CD4-positive, CD25-positive, alpha-beta regulatory T cell (primary cell): Measurements from ENCODE around the gene SLC7A14. TPM values are rescaled to one million over a fixed set of nuclear protein-coding genes. Genes with fewer than 3 reads are reported as not detected.
"Not testable (repeated sequence)": the region's sequence is repeated elsewhere in the genome, so short reads cannot be mapped to it uniquely, and the experiment has no call there.

Experiments used
- ATAC-seq, 2 donors: fragments of 150-1000 bp; cut with Tn5 transposase; one replicate each; pipeline ENCODE4 v1.10.0; 2021; ENCODE audit warnings: low read depth in 2 of 2, moderate number of reproducible peaks in 2 of 2, moderate library complexity in 1 of 2
- DNase-seq, 3 donors: peaks; one replicate each; pipeline versions ENCODE4 v3.0.0 to v3.0.0-alpha.2; 2012 to 2022; ENCODE audit warnings: mixed read lengths in 1 of 3
- H3K27ac ChIP-seq: one replicate; pipeline ENCODE4 v1.7.0; 2013; ENCODE audit warnings: mild to moderate bottlenecking, low read length; ENCODE audit not compliant: insufficient read depth, poor library complexity, severe bottlenecking
- H3K27me3 ChIP-seq: one replicate; pipeline ENCODE4 v1.7.0; 2013; ENCODE audit warnings: low read length; ENCODE audit not compliant: control insufficient read depth, insufficient read depth
- H3K36me3 ChIP-seq: one replicate; pipeline ENCODE4 v1.7.0; 2013; ENCODE audit warnings: mild to moderate bottlenecking, low read length, moderate library complexity; ENCODE audit not compliant: control insufficient read depth, insufficient read depth
- H3K4me1 ChIP-seq: 2 replicates; pipeline ENCODE4 v1.7.0; 2013; ENCODE audit warnings: mild to moderate bottlenecking, low read length; ENCODE audit not compliant: insufficient read depth, control insufficient read depth, poor library complexity, severe bottlenecking
- H3K4me3 ChIP-seq: one replicate; pipeline ENCODE4 v1.7.0; 2013; ENCODE audit warnings: low read depth, mild to moderate bottlenecking, low read length, moderate library complexity
- H3K9me3 ChIP-seq, 2 experiments: 1 replicate in 1 of 2; 2 replicates in 1 of 2; pipeline ENCODE4 v1.7.0; 2013; ENCODE audit warnings: low read length in 2 of 2, mild to moderate bottlenecking in 1 of 2, moderate library complexity in 1 of 2; ENCODE audit not compliant: control insufficient read depth in 2 of 2
- H3K27ac Mint-ChIP-seq, 3 donors: one replicate each; pipeline ENCODE4 v1.8.0; 2020 to 2022; ENCODE audit warnings: mild to moderate bottlenecking in 3 of 3, mixed read lengths in 3 of 3, moderate library complexity in 2 of 3
- H3K27me3 Mint-ChIP-seq: one replicate; pipeline ENCODE4 v1.8.0; 2022; ENCODE audit warnings: mild to moderate bottlenecking, mixed read lengths
- H3K36me3 Mint-ChIP-seq: one replicate; pipeline ENCODE4 v1.8.0; 2020; ENCODE audit warnings: mixed read lengths
- H3K4me1 Mint-ChIP-seq, 4 donors: one replicate each; pipeline ENCODE4 v1.8.0; 2020 to 2022; ENCODE audit warnings: mixed read lengths in 4 of 4, mild to moderate bottlenecking in 1 of 4
- H3K4me3 Mint-ChIP-seq, 4 donors: one replicate each; pipeline ENCODE4 v1.8.0; 2020 to 2022; ENCODE audit warnings: mild to moderate bottlenecking in 4 of 4, mixed read lengths in 4 of 4, moderate library complexity in 3 of 4
- H3K9me3 Mint-ChIP-seq, 7 donors: one replicate each; pipeline ENCODE4 v1.8.0; 2020 to 2022; ENCODE audit warnings: mixed read lengths in 7 of 7, mild to moderate bottlenecking in 3 of 7, moderate library complexity in 2 of 7
- polyA plus RNA-seq, 4 donors: library from polyadenylated mRNA; unstranded; fragments of 300-500 nt; fragmentation: Illumina TruSeq; gene quantifications; one replicate each; pipeline ENCODE4 v1.2.3, GENCODE V29; 2021
- total RNA-seq: library from RNA; stranded (reverse); gene quantifications from one replicate; pipeline ENCODE4 v1.2.3, GENCODE V29; 2022

SLC7A14 gene
- total and polyA plus RNA-seq, 5 donors from 2014 or later = not detected

DNA sequence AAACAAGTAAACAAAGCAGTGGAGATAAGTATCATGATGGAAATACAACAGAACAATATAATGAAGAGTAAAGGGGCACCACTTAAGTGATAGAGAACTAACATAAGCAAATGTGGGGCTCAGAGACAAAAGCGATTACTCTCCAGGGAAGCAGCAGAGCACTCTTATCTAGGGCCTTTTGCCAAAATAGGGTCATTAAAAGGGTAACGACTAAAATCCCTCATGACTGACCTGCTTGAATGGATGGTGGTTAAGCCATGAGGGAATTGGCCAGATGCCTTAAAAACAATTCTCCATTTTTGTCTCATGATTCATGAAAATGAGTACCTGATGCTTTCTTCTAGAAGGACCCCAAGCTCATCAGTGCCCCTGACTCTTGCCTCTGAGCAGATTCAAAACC is 3.2 kb upstream of the SLC7A14 start:
- peaks cover 34% of the 10 kb centered on the region for H3K27me3 Mint-ChIP-seq
- no peaks in the 10 kb centered on the region for H3K36me3 Mint-ChIP-seq
- Histone ChIP-seq H3K27me3 (peaks cover 12% of the 10 kb centered on the region), H3K4me3 (no peak overlapping the region), H3K27ac (no peak overlapping the region), H3K36me3 (no peaks in the 10 kb centered on the region), H3K4me1 (no peaks in the 10 kb centered on the region), H3K9me3 (no peaks in the 10 kb centered on the region)
- no peak overlapping the region for H3K27ac Mint-ChIP-seq
- no peak overlapping the region for H3K4me3 Mint-ChIP-seq
- peaks cover 0 to 6% (median 0%) of the 10 kb centered on the region in 7 donors for H3K9me3 Mint-ChIP-seq
- DNase-seq = no peak
- H3K4me1 Mint-ChIP-seq = peaks cover 0 to 2% (median 0%) of the 10 kb centered on the region in 4 donors
- no peak for ATAC-seq

DNA sequence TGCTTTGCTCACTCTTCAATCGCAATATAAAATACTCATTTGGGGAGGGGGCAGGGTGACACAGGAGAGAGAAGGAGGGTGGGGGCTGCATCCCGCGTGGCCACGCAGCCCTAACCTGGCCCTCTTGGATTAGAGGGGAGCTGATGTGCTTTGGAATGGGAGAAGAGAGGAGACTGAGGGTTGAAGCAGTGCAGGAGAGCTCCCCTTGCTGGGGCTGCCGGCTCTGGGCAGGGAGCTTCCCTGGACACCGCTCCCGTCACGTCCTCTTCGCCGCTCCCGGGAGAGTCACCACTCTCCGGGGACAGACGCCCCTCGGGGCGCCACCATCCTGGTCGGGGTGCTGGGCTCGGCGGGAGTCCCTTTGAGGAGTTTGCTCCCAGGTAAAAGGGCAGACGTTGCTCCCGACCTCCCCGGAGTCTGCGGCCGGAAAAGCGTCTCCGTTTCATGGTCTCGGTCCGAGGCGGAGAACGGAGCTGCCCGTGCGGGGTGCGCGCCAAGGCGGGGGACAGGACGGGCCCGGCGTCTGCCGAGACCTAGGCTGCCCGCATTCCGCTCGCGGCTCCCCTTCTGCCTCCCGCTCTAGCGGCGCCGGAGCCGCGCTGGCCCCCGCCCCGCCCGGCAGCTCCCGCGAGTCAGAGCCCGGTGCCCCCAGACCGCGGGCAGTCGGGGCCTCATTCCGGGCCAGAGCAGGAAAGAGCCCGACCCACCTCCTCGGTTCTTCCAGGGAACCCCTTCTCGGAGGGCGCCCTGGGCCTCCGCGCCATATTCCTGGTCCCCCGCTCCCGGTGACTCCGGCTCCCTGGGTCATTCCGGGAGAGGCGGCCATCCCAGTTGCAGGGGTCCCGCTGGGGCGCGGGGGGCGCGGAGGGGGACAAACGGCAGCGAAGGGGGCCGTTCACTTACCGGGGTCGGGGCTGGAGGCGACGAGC is 603 bp downstream of the SLC7A14 start:
- Histone ChIP-seq H3K4me3 (no peak overlapping the region), H3K9me3 (no peaks in the 10 kb centered on the region), H3K36me3 (no peaks in the 10 kb centered on the region), H3K4me1 (no peaks in the 10 kb centered on the region), H3K27ac (no peak overlapping the region), H3K27me3 (peaks cover 23% of the 10 kb centered on the region)
- DNase-seq (no peak), ATAC-seq (no peak)
- Mint-ChIP-seq H3K9me3 (peaks cover 0 to 13% (median 5%) of the 10 kb centered on the region in 7 donors), H3K27ac (no peak overlapping the region), H3K4me1 (peaks cover 0 to 2% (median 0%) of the 10 kb centered on the region in 4 donors), H3K4me3 (no peak overlapping the region), H3K36me3 (no peaks in the 10 kb centered on the region), H3K27me3 (peaks cover 52% of the 10 kb centered on the region)

DNA sequence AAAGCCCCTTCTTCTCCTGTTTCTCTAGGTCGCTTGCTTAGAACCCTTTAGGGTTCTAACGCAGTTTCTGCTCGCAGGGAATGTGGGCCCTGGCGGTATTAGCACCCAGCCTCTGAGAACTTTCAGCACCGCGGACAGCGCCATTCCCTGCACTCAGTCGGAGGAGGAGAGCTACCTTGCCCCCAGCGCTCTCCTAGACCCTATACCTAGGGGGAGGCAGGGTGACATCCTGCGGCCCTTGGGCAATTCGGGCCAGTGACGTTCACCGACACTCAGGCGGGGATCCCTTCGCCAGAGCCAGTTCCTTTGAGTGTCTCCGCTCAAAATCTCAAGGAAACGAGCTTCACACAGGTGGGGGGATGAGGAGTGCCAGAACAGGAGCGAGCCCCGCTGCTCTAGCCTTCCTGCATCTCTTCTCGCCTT is 1.3 kb downstream of the SLC7A14 start:
- H3K36me3 ChIP-seq = no peaks in the 10 kb centered on the region
- H3K27ac Mint-ChIP-seq = no peak overlapping the region
- no peaks in the 10 kb centered on the region for H3K36me3 Mint-ChIP-seq
- ATAC-seq (no peak), DNase-seq (peak in 2 of 3 donors; percentile 20 to 36)
- no peak overlapping the region for H3K27ac ChIP-seq
- H3K27me3 ChIP-seq = peaks cover 22% of the 10 kb centered on the region
- no peaks in the 10 kb centered on the region for H3K9me3 ChIP-seq
- no peak overlapping the region for H3K4me3 ChIP-seq
- no peaks in the 10 kb centered on the region for H3K4me1 ChIP-seq
- H3K9me3 Mint-ChIP-seq = peaks cover 0 to 13% (median 5%) of the 10 kb centered on the region in 7 donors
- no peak overlapping the region for H3K4me3 Mint-ChIP-seq
- H3K27me3 Mint-ChIP-seq = peaks cover 52% of the 10 kb centered on the region
- peaks cover 0 to 2% (median 0%) of the 10 kb centered on the region in 4 donors for H3K4me1 Mint-ChIP-seq

DNA sequence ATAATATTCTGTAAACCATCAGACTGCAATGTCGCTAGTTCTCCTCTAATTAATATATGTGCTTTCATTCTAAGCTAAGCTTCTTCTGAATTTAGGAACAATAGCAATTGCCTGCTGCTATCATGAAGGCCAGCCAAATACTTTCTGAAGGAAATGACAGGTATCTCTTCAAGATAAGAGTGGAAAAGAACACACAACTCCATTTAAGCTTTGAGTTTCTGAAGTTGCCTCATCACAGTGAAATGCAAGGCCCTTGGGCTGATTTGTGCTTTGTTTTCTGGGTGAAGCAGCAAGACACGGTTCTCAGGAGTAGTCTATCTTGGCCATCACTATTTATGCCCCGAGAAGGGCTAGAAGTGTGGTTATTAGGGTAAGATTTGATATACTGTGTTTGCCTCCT is 6.2 kb downstream of the SLC7A14 start:
- ATAC-seq = no peak
- Mint-ChIP-seq H3K36me3 (no peaks in the 10 kb centered on the region), H3K27ac (no peak overlapping the region), H3K4me1 (no peaks in the 10 kb centered on the region), H3K4me3 (no peak overlapping the region), H3K27me3 (peaks cover 30% of the 10 kb centered on the region), H3K9me3 (peaks cover 0 to 9% (median 4%) of the 10 kb centered on the region in 7 donors)
- H3K4me1 ChIP-seq = no peaks in the 10 kb centered on the region
- H3K36me3 ChIP-seq = no peaks in the 10 kb centered on the region
- H3K27me3 ChIP-seq = peaks cover 18% of the 10 kb centered on the region
- no peak overlapping the region for H3K27ac ChIP-seq
- no peak overlapping the region for H3K4me3 ChIP-seq
- no peaks in the 10 kb centered on the region for H3K9me3 ChIP-seq
- DNase-seq = no peak

DNA sequence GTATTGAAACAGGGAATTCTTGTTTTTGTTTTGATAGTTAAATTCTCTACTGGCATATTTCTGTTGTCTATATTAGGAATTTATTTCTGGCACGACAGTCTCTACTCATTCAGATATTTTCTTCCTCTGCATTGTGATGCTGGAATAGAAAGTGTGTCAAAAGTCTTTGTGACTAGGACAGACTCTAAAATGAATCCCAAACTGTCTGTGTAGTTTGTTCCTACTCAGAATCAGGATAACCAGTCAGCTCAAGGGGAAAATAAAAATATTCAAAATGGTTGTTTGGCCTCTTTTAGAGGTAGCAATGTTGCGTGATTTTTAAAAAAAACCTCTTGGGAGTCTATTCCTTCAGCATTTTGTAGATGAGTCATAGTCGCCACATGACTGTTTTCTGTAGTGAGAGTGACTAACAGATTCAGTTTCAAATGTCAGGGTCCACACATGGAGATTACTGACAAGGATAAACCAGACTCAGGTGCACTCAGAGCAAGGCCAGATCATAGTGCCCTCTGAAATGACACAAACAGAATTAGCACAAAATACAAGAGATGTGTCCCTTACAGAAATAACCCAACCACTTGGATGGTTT is 13.1 kb downstream of the SLC7A14 start:
- Histone ChIP-seq H3K27me3 (no peaks in the 10 kb centered on the region), H3K4me3 (no peak overlapping the region), H3K9me3 (no peaks in the 10 kb centered on the region), H3K4me1 (no peaks in the 10 kb centered on the region), H3K27ac (no peak overlapping the region), H3K36me3 (no peaks in the 10 kb centered on the region)
- Mint-ChIP-seq H3K4me1 (no peaks in the 10 kb centered on the region), H3K27me3 (peaks cover 4% of the 10 kb centered on the region), H3K27ac (no peak overlapping the region), H3K9me3 (peaks cover 0 to 4% (median 2%) of the 10 kb centered on the region in 7 donors), H3K36me3 (no peaks in the 10 kb centered on the region), H3K4me3 (no peak overlapping the region)
- ATAC-seq (no peak), DNase-seq (peak in 1 of 3 donors; percentile 11)

DNA sequence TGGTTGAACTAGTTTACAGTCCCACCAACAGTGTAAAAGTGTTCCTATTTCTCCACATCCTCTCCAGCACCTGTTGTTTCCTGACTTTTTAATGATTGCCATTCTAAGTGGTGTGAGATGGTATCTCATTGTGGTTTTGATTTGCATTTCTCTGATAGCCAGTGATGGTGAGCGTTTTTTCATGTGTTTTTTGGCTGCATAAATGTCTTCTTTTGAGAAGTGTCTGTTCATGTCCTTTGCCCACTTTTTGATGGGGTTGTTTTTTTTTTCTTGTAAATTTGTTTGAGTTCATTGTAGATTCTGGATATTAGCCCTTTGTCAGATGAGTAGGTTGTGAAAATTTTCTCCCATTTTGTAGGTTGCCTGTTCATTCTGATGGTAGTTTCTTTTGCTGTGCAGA is 18.3 kb downstream of the SLC7A14 start:
- H3K36me3 Mint-ChIP-seq, H3K27me3 ChIP-seq, ATAC-seq, H3K27ac ChIP-seq, H3K4me1 ChIP-seq, H3K27me3 Mint-ChIP-seq, DNase-seq, H3K27ac Mint-ChIP-seq, H3K4me3 ChIP-seq, H3K4me3 Mint-ChIP-seq, H3K9me3 ChIP-seq, H3K36me3 ChIP-seq, H3K9me3 Mint-ChIP-seq: not testable (repeated sequence)
- H3K4me1 Mint-ChIP-seq = peaks cover 0 to 13% (median 6%) of the 10 kb centered on the region in 4 donors

DNA sequence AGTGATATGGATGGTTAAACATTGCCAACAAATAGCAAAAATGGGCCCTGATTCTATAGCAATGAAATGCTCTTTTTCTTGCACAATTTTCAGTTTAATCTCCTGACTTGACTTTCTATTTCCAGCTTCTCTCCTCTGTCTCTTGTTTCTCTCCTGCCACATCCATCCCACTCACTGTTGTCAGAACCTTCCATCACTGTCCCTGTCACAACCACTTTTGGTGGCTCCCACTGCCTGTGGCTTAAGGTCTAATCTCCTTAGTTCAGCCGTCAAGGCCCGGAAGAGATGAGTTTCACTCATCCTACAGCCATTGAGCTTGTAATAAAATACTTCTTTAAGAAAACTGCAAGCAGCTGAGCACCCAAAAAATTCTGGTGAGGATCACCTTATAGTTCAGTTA is 19.5 kb downstream of the SLC7A14 start:
- Mint-ChIP-seq H3K27me3 (peaks cover 8% of the 10 kb centered on the region), H3K36me3 (no peaks in the 10 kb centered on the region), H3K4me3 (no peak overlapping the region), H3K9me3 (peaks cover 0 to 4% (median 2%) of the 10 kb centered on the region in 7 donors), H3K4me1 (peaks cover 0 to 13% (median 6%) of the 10 kb centered on the region in 4 donors), H3K27ac (no peak overlapping the region)
- H3K4me1 ChIP-seq = no peaks in the 10 kb centered on the region
- no peaks in the 10 kb centered on the region for H3K36me3 ChIP-seq
- no peak overlapping the region for H3K4me3 ChIP-seq
- no peak overlapping the region for H3K27ac ChIP-seq
- DNase-seq (no peak), ATAC-seq (no peak)
- H3K9me3 ChIP-seq = no peaks in the 10 kb centered on the region
- H3K27me3 ChIP-seq = no peaks in the 10 kb centered on the region
